RKO (cell line): ENCODE measurements around the gene C7orf57.
"Not testable (repeated sequence)": the region's sequence is repeated elsewhere in the genome, so short reads cannot be mapped to it uniquely, and the experiment has no call there.

ENCODE experiments used
- DNase-seq: peaks from one replicate; pipeline ENCODE4 v3.0.0-alpha.2; 2016; ENCODE audit warnings: low spot score

C7orf57 gene

GRCh38 chr7:48035301-48035966 is at the start of gene C7orf57:
C7orf57 (plus strand) TSS chr7:48035543; CDS start chr7:48036309, 766 bp downstream.
- DNase-seq: no peak

GRCh38 chr7:47988496-47989386 is 46.6 kb upstream of the C7orf57 start:
- DNase-seq: peak; percentile 57

GRCh38 chr7:47989607-47990400 is 45.5 kb upstream of the C7orf57 start:
- not testable (repeated sequence) for DNase-seq

- no peak for DNase-seq
Observed at GRCh38 chr7:47990592-47990991, 44.8 kb upstream of the C7orf57 start.

- DNase-seq: no peak
Observed at GRCh38 chr7:47991270-47991669, 44.1 kb upstream of the C7orf57 start.

GRCh38 chr7:47991741-47992311 is 43.5 kb upstream of the C7orf57 start:
- DNase-seq: no peak

GRCh38 chr7:47992446-47992845 is 42.9 kb upstream of the C7orf57 start:
- DNase-seq: no peak

GRCh38 chr7:47999413-47999812 is 35.9 kb upstream of the C7orf57 start:
- no peak for DNase-seq

- DNase-seq: peak; percentile 93
Observed at GRCh38 chr7:48000164-48000563, 35.2 kb upstream of the C7orf57 start.

- no peak for DNase-seq
Observed at GRCh38 chr7:48004032-48004431, 31.3 kb upstream of the C7orf57 start.

GRCh38 chr7:48004638-48005037 is 30.7 kb upstream of the C7orf57 start:
- no peak for DNase-seq

- DNase-seq: no peak
Observed at GRCh38 chr7:48006866-48007265, 28.5 kb upstream of the C7orf57 start.

GRCh38 chr7:48009257-48009656 is 26.1 kb upstream of the C7orf57 start:
- DNase-seq: no peak

GRCh38 chr7:48009954-48010353 is 25.4 kb upstream of the C7orf57 start:
- DNase-seq: no peak

- DNase-seq: no peak
Observed at GRCh38 chr7:48011323-48011722, 24.0 kb upstream of the C7orf57 start.

GRCh38 chr7:48011951-48012350 is 23.4 kb upstream of the C7orf57 start:
- no peak for DNase-seq

GRCh38 chr7:48016641-48017040 is 18.7 kb upstream of the C7orf57 start:
- no peak for DNase-seq

- no peak for DNase-seq
Observed at GRCh38 chr7:48017674-48018073, 17.7 kb upstream of the C7orf57 start.

GRCh38 chr7:48025624-48026023 is 9.7 kb upstream of the C7orf57 start:
- no peak for DNase-seq

GRCh38 chr7:48028938-48029337 is 6.4 kb upstream of the C7orf57 start, which contains the start of gene SUN3:
SUN3 (minus strand) TSS chr7:48029107; CDS start chr7:48028938, 169 bp downstream.
- no peak for DNase-seq

GRCh38 chr7:48031111-48031510 is 4.2 kb upstream of the C7orf57 start:
- DNase-seq: no peak

- DNase-seq: peak; percentile 30
Observed at GRCh38 chr7:48033922-48034321, 1.4 kb upstream of the C7orf57 start.
